Keratinocyte (primary cell): Measurements from ENCODE around the gene TSPAN11. TPM values are rescaled to one million over a fixed set of nuclear protein-coding genes. Genes with fewer than 3 reads are reported as not detected.

Source experiments
- DNase-seq: peaks from one replicate; pipeline ENCODE4 v3.0.0-alpha.2; 2011; ENCODE audit warnings: low read depth, missing footprints, low spot score
- FAIRE-seq: peaks from 2 replicates; lab custom pipeline; 2011; peaks lifted over from hg19 to GRCh38; lab: Jason Lieb, UNC
- H2AFZ ChIP-seq: 2 replicates; pipeline ENCODE4 v1.6.0; 2012; ENCODE audit warnings: low read length, control low read depth, inconsistent platforms; ENCODE audit not compliant: control insufficient read depth
- H3K27ac ChIP-seq: 2 replicates; pipeline ENCODE4 v1.5.1; 2011; ENCODE audit warnings: low read length; ENCODE audit not compliant: control insufficient read depth, insufficient read depth
- H3K27me3 ChIP-seq: 3 replicates; pipeline ENCODE4 v1.6.0; 2011; ENCODE audit warnings: low read length; ENCODE audit not compliant: control insufficient read depth, insufficient read depth; ENCODE audit errors: extremely low read depth
- H3K36me3 ChIP-seq, 2 experiments: 2 replicates in 1 of 2; 3 replicates in 1 of 2; pipeline ENCODE4 v1.5.1; 2011; ENCODE audit warnings: low read length in 2 of 2, mild to moderate bottlenecking in 1 of 2; ENCODE audit not compliant: control insufficient read depth in 2 of 2, insufficient read depth in 2 of 2; ENCODE audit errors: extremely low read depth in 1 of 2
- H3K4me1 ChIP-seq: 3 replicates; pipeline ENCODE4 v1.5.1; 2011; ENCODE audit warnings: low read length; ENCODE audit not compliant: control insufficient read depth, insufficient read depth; ENCODE audit errors: extremely low read depth
- H3K4me2 ChIP-seq: 3 replicates; pipeline ENCODE4 v1.6.0; 2011; ENCODE audit warnings: low read depth, low read length; ENCODE audit not compliant: control insufficient read depth, insufficient read depth; ENCODE audit errors: extremely low read depth
- H3K4me3 ChIP-seq, 3 experiments: fragments of 200-600 bp in 1 of 3; sonication (generic) in 1 of 3; 2 replicates in 2 of 3; 3 replicates in 1 of 3; pipeline ENCODE4 v1.5.1; 2011 to 2016; ENCODE audit warnings: low read length in 3 of 3, mild to moderate bottlenecking in 3 of 3, control low read depth in 2 of 3, inconsistent platforms in 1 of 3, low read depth in 1 of 3, mixed read lengths in 1 of 3, mixed run types in 1 of 3, moderate library complexity in 1 of 3; ENCODE audit not compliant: control insufficient read depth in 2 of 3, insufficient read depth in 2 of 3; ENCODE audit errors: extremely low read depth in 1 of 3
- H3K79me2 ChIP-seq: 2 replicates; pipeline ENCODE4 v1.6.0; 2012; ENCODE audit warnings: low read length; ENCODE audit not compliant: control insufficient read depth, insufficient read depth
- H3K9ac ChIP-seq: 3 replicates; pipeline ENCODE4 v1.6.0; 2011; ENCODE audit warnings: low read length; ENCODE audit not compliant: control insufficient read depth, insufficient read depth; ENCODE audit errors: extremely low read depth
- H3K9me1 ChIP-seq: 3 replicates; pipeline ENCODE4 v1.6.0; 2011; ENCODE audit warnings: low read length; ENCODE audit not compliant: control insufficient read depth, insufficient read depth; ENCODE audit errors: extremely low read depth
- H3K9me3 ChIP-seq: 2 replicates; pipeline ENCODE4 v1.5.1; 2012; ENCODE audit warnings: low read depth, low read length; ENCODE audit not compliant: control insufficient read depth
- H4K20me1 ChIP-seq: 3 replicates; pipeline ENCODE4 v1.6.0; 2011; ENCODE audit warnings: low read length; ENCODE audit not compliant: control insufficient read depth, insufficient read depth; ENCODE audit errors: extremely low read depth
- CTCF ChIP-seq, 3 experiments: IDR thresholded peaks in 1 of 3; conservative IDR thresholded peaks in 1 of 3; optimal IDR thresholded peaks in 1 of 3; 2 replicates in 2 of 3; 3 replicates in 1 of 3; pipeline versions ENCODE3 to v1.5.1; 2011; ENCODE audit warnings: low read length in 3 of 3, mild to moderate bottlenecking in 3 of 3, moderate library complexity in 2 of 3, control low read depth in 1 of 3, inconsistent platforms in 1 of 3; ENCODE audit not compliant: insufficient read depth in 2 of 3; ENCODE audit errors: extremely low read depth in 1 of 3
- EZH2 ChIP-seq: IDR thresholded peaks from one replicate; pipeline ENCODE4 v1.6.1; 2012; ENCODE audit warnings: inconsistent platforms, mild to moderate bottlenecking, low read length, moderate library complexity
- dilution Hi-C: fragments of 300-500 bp; cut with MboI; formaldehyde crosslinking; loops from one replicate; pipeline ENCODE4 v1.7.0; 2020; ENCODE audit warnings: low sequenced_read_pairs; ENCODE audit not compliant: extremely low pct_ligation_motif_present
- polyA plus RNA-seq, 5 experiments: library from polyadenylated mRNA; depleted of rRNA in 3 of 5; stranded (reverse) in 3 of 5; stranded (forward) in 1 of 5; unstranded in 1 of 5; fragments of >200 nt; gene quantifications; 1 replicate in 1 of 5; 2 replicates in 3 of 5; 3 replicates in 1 of 5; pipeline versions ENCODE4 v1.2.1 to v1.2.3, GENCODE V29; 2011 to 2012; ENCODE audit warnings: missing spikeins in 2 of 5, low read depth in 1 of 5, low replicate concordance in 1 of 5

Gene TSPAN11
- polyA plus RNA-seq, 1 donor (not counting 4 experiments of a cell fraction or from before 2014, with no cell fraction given): not detected

GRCh38 chr12:30932881-30933280 is 6.3 kb downstream of the TSPAN11 start:
- no peaks in the 10 kb centered on the region for H3K9me3 ChIP-seq
- dilution Hi-C loops: no loop called here
- H3K4me2 ChIP-seq: no peak overlapping the region
- no peak overlapping the region for H3K9ac ChIP-seq
- TF ChIP-seq CTCF (optimal IDR thresholded peaks at IDR 0.05 in 1 of 3, IDR thresholded peaks at IDR 0.05 in 1 of 3, conservative IDR thresholded peaks at IDR 0.05 in 1 of 3; ENCODE audit: extremely low read depth in 1 of 3, insufficient read depth in 2 of 3, low read length in 3 of 3) (no peak), EZH2 (no peak)
- H3K4me3 ChIP-seq: no peak overlapping the region
- DNase-seq: no peak
- H3K27ac ChIP-seq: no peak overlapping the region
- H3K79me2 ChIP-seq: no peaks in the 10 kb centered on the region
- H2AFZ ChIP-seq: no peak overlapping the region
- no peak for FAIRE-seq
- H4K20me1 ChIP-seq: no peaks in the 10 kb centered on the region
- no peaks in the 10 kb centered on the region for H3K36me3 ChIP-seq
- H3K4me1 ChIP-seq: no peaks in the 10 kb centered on the region
- no peaks in the 10 kb centered on the region for H3K9me1 ChIP-seq
- peaks cover 11% of the 10 kb centered on the region for H3K27me3 ChIP-seq

GRCh38 chr12:30934811-30935210 is 8.3 kb downstream of the TSPAN11 start:
- TF ChIP-seq CTCF (optimal IDR thresholded peaks at IDR 0.05 in 1 of 3, IDR thresholded peaks at IDR 0.05 in 1 of 3, conservative IDR thresholded peaks at IDR 0.05 in 1 of 3; ENCODE audit: extremely low read depth in 1 of 3, insufficient read depth in 2 of 3, low read length in 3 of 3) (no peak), EZH2 (no peak)
- no peak overlapping the region for H3K4me2 ChIP-seq
- dilution Hi-C loops: no loop called here

More at GRCh38 chr12:30934811-30935210, 8.3 kb downstream of the TSPAN11 start:
- no peaks in the 10 kb centered on the region for H3K79me2 ChIP-seq
- H3K9ac ChIP-seq: no peak overlapping the region
- no peaks in the 10 kb centered on the region for H3K36me3 ChIP-seq
- peaks cover 8% of the 10 kb centered on the region for H3K27me3 ChIP-seq
- FAIRE-seq: no peak
- no peak for DNase-seq
- H3K9me3 ChIP-seq: no peaks in the 10 kb centered on the region
- no peaks in the 10 kb centered on the region for H3K9me1 ChIP-seq
- H4K20me1 ChIP-seq: no peaks in the 10 kb centered on the region
- H2AFZ ChIP-seq: no peak overlapping the region
- H3K27ac ChIP-seq: no peak overlapping the region
- H3K4me3 ChIP-seq: no peak overlapping the region
- H3K4me1 ChIP-seq: no peaks in the 10 kb centered on the region
